ENCODE data around the gene MYO9B. TPM values are rescaled to one million over a fixed set of nuclear protein-coding genes. Genes with fewer than 3 reads are reported as not detected.
A peak's percentile ranks its signal among the peaks of the same experiment; 100 is the strongest.

The MYO9B gene
- total RNA-seq, 1 donor from 2014 or later: 137 TPM

GRCh38 chr19:17243211-17243829 lies 167.7 kb downstream of the MYO9B start:
- TF ChIP-seq, protein P1, sequence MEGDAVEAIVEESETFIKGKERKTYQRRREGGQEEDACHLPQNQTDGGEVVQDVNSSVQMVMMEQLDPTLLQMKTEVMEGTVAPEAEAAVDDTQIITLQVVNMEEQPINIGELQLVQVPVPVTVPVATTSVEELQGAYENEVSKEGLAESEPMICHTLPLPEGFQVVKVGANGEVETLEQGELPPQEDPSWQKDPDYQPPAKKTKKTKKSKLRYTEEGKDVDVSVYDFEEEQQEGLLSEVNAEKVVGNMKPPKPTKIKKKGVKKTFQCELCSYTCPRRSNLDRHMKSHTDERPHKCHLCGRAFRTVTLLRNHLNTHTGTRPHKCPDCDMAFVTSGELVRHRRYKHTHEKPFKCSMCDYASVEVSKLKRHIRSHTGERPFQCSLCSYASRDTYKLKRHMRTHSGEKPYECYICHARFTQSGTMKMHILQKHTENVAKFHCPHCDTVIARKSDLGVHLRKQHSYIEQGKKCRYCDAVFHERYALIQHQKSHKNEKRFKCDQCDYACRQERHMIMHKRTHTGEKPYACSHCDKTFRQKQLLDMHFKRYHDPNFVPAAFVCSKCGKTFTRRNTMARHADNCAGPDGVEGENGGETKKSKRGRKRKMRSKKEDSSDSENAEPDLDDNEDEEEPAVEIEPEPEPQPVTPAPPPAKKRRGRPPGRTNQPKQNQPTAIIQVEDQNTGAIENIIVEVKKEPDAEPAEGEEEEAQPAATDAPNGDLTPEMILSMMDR (IDR thresholded peaks at IDR 0.05): no peak
- Histone ChIP-seq H3K4me1 (peaks cover 24% of the 10 kb centered on the region), H3K27ac (peak overlapping the region; percentile 80), H3K9me3 (no peaks in the 10 kb centered on the region), H3K27me3 (no peaks in the 10 kb centered on the region), H3K4me3 (peak overlapping the region; percentile 80), H3K36me3 (peaks cover 5% of the 10 kb centered on the region)
- intact Hi-C loops (cut with DNase I): no loop called here
- DNase-seq (no peak), ATAC-seq (no peak)

GRCh38 chr19:17243830-17244617 lies 168.4 kb downstream of the MYO9B start:
- intact Hi-C loops (cut with DNase I): no loop called here
- ATAC-seq: peak; percentile 15
- Histone ChIP-seq H3K27ac (peak overlapping the region; percentile 80), H3K4me3 (peak overlapping the region; percentile 80), H3K9me3 (no peaks in the 10 kb centered on the region), H3K27me3 (no peaks in the 10 kb centered on the region), H3K36me3 (no peaks in the 10 kb centered on the region), H3K4me1 (peaks cover 24% of the 10 kb centered on the region)
- TF ChIP-seq, protein P1 (IDR thresholded peaks at IDR 0.05): no peak
- DNase-seq: peak; percentile 80

DNA sequence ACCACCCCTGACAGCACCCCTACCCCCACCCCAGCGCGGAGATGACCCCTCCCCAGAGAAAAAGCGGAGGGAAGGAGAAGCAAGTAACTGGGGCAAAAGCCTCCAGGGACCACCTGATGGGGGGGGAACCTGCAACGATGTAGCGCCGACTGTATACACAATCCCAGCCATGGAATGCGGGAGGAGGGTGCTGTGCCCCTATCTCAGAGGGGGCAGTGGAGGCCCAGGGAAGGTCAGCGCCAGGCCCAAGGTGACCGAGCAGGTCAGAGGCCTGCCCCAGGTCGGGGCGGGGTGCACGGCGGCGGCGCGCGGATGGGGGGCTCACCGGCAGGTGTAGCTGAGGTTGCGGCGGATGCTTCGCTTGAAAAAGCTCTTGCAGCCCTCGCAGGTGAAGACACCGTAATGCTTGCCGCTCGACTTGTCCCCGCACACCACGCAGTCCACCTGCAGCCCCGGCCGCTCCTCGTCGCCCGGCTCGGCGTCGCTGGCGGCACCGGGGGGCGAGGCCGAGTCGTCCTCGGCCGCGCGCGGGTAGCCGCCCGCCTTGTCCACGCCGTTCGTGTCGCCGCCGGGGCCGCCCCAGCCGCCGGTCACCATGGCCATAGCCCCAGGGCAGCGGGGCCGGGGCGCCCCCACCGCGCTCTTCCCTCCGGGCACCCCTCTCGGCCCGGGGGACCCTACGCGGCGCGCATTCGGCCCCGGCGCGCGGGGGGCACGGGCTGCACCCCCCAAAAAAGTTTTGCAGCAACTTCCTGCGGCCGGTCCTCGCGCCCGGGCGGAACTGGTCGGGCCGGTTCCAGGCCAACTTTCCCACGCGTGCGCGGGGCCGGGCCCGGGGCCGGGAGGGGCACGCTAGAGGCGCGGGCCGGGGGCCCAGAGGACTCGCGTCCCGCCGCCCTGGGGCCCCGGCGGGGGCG lies 169.3 kb downstream of the MYO9B start:
- H3K36me3 ChIP-seq: no peaks in the 10 kb centered on the region
- TF ChIP-seq, protein P1 (IDR thresholded peaks at IDR 0.05): no peak
- no peaks in the 10 kb centered on the region for H3K9me3 ChIP-seq
- H3K27me3 ChIP-seq: no peaks in the 10 kb centered on the region
- ATAC-seq (peak; percentile 15), DNase-seq (peak; percentile 83)
- H3K4me1 ChIP-seq: peaks cover 24% of the 10 kb centered on the region
- peak overlapping the region; percentile 80 for H3K4me3 ChIP-seq
- intact Hi-C loops (cut with DNase I): no loop called here
- peak overlapping the region; percentile 80 for H3K27ac ChIP-seq

DNA sequence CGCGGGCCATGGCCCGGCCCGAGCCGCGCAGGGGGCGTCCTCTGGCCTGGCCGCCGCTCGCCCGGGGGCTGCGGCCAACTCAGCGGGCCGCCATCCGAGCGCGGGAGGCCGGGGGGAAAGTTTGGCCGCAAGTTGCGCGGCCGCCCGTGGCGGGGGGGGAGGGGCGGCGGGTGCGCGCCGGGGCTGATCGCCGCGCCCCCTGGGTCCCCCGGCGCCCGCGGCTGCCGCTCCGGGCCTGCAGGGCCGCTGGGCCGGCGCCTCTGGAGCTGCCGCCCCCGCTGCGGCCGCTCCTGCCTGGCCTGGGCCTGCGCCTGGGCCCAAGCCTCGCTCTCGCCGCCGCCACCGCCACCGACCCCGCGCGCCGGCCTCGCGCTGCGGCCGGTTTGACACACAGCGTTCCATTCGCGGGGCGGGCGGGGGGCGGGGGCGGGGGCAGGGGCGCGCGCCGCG lies 170.0 kb downstream of the MYO9B start, which contains the start of gene NR2F6:
Gene NR2F6 (minus strand): TSS at position 385 of the 450 bp plus-strand sequence. CDS start 699 bp downstream, outside the sequence.
- TF ChIP-seq, protein P1 (IDR thresholded peaks at IDR 0.05): no peak
- peak within 1 kb of the TSS; percentile 80 for H3K4me3 ChIP-seq
- intact Hi-C loops (cut with DNase I): no loop called here
- ATAC-seq (no peak), DNase-seq (no peak)
- peak within 1 kb of the TSS; percentile 80 for H3K27ac ChIP-seq
- no peaks in the 10 kb centered on the region for H3K27me3 ChIP-seq
- H3K4me1 ChIP-seq: peaks cover 24% of the 10 kb centered on the region
- H3K9me3 ChIP-seq: no peaks in the 10 kb centered on the region
- no peaks in the 10 kb centered on the region for H3K36me3 ChIP-seq

DNA sequence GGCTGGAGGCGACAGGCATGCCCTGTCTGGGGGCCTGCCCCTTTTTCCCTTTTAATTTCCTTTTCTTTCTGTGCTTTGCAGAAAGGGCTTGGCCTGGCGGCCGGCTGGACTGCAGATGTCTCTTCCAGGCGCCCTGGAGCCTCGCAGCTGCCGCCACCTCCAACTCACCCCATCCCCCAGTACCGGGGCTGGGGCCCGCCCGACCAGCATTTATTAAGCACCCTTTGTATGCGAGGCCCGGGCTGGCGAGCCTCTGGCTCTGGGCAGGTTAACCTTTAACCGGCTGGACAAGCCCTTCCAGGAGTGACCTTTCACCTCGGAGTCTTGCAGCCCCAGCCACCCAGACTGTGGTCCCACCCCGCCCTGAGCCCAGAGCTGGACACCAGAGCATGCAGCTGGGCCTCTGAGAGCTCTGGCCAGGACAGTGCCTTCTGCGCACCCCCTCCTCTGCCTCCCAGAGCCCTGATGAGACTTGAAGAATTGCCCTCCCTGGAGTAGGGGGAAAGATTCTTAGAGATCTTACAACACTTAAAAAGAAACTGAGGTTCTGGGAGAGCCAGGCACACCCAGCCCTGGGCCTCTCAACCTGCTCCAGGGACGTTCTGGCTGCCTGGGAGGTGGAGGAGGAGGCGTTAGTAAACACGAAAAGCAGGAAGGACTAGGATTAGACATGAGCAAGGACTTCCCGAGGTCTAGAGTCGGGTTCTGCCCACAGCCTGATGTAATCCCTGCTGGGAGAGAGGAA lies 171.3 kb downstream of the MYO9B start:
- Histone ChIP-seq H3K9me3 (no peaks in the 10 kb centered on the region), H3K27ac (peak overlapping the region; percentile 80), H3K27me3 (no peaks in the 10 kb centered on the region), H3K4me3 (peak overlapping the region; percentile 48), H3K36me3 (no peaks in the 10 kb centered on the region), H3K4me1 (peaks cover 20% of the 10 kb centered on the region)
- ATAC-seq: peak; percentile 1
- DNase-seq: peak; percentile 80
- TF ChIP-seq, protein P1 (IDR thresholded peaks at IDR 0.05): no peak
- intact Hi-C loops (cut with DNase I): no loop called here
